Astrocyte of the cerebellum (primary cell): Measurements from ENCODE around the gene MAN1C1.
"Not testable (repeated sequence)": the region's sequence is repeated elsewhere in the genome, so short reads cannot be mapped to it uniquely, and the experiment has no call there.

Experiments
- DNase-seq: peaks from one replicate; pipeline ENCODE4 v3.0.0-alpha.2; 2011; ENCODE audit warnings: low read depth
- H3K4me3 ChIP-seq: 2 replicates; pipeline ENCODE4 v1.5.1; 2011; ENCODE audit warnings: mild to moderate bottlenecking, low read depth, low read length, moderate library complexity
- CTCF ChIP-seq: IDR thresholded peaks from 2 replicates; pipeline ENCODE4 v1.5.1; 2012; ENCODE audit warnings: low read length, low read depth, moderate library complexity, mild to moderate bottlenecking; ENCODE audit errors: missing control alignments
- in situ Hi-C: cut with HindIII; loops from 2 replicates; pipeline ENCODE4 v1.10.0; 2017; ENCODE audit warnings: low sequenced_read_pairs

The MAN1C1 gene

DNA sequence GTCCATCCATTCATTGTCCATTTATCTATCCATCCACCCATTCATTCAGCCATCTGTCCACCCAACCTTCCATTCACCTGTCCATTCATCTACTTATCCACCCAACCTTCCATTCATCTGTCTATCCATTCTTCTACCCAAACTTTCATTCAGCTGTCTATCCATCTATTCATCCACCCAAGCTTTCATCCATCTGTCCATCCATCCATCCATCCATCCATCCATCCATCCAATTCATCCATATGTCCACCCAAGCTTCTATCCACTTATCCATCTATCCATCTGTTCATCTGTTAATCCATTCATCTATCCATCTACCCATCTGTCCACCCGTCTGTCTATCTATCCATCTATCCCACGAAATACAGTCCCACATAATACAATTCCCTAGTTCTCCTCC, 21.6 kb upstream of the MAN1C1 start:
- DNase-seq: no peak
- in situ Hi-C loops: no loop called here
- H3K4me3 ChIP-seq: no peak overlapping the region
- no peak for TF ChIP-seq CTCF

- in situ Hi-C loops, H3K4me3 ChIP-seq, DNase-seq: not testable (repeated sequence)
Measured at GRCh38 chr1:25596641-25597040, 19.9 kb upstream of the MAN1C1 start.

DNA sequence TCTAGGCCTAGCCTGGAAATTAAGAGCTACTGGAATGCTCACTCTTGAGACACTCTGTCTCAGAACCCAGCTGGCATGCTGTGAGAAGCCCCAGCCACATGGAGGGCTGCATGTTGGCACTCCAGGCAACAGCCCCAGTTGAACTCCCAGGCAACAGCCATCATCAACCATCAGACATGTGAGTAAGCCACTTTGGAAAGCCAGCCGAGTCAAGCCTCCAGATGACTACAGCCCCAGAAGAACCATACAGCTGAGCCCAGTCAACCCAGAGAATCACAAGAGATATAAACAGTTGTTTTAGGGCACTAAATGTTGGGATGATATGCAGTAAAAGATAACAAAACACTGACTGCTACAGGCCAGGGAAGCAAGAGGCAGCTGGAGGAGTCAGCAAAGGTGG, 17.7 kb upstream of the MAN1C1 start:
- TF ChIP-seq CTCF: no peak
- no peak for DNase-seq
- in situ Hi-C loops: no loop called here
- H3K4me3 ChIP-seq: no peak overlapping the region

DNA sequence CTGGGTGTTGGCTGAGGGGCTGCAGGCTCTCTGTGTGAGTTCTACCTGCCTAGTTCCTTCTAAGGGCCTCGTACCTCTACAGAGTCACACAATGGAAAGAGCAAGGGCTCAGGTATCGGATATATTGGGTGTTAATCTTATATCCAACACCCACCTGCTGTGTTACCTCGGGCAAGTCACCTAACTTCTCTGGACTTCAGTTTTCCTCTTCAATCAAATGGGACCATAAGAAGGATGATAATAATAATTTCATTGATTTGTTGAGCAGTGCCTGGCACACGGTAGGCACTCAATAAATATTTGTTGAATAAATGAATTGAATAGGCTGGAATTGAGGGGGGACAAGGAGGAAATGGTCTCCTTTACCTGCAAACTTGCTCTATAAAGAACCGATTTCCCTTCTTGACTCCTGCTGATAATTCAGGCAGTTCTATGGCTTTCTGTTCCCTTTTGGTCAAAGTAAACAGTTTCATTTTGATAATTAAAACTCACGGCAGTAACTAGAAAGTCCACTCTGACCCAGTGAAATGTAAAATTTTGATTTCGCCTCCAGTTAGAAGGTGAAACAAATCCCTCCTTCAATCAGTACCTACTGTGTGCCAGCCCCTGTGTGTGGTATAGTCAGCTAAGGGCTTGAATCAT, 16.5 kb upstream of the MAN1C1 start:
- in situ Hi-C loops: no loop called here
- no peak for TF ChIP-seq CTCF
- no peak for DNase-seq
- no peak overlapping the region for H3K4me3 ChIP-seq

GRCh38 chr1:25600971-25601699, 15.5 kb upstream of the MAN1C1 start:
- DNase-seq, H3K4me3 ChIP-seq, in situ Hi-C loops: not testable (repeated sequence)

DNA sequence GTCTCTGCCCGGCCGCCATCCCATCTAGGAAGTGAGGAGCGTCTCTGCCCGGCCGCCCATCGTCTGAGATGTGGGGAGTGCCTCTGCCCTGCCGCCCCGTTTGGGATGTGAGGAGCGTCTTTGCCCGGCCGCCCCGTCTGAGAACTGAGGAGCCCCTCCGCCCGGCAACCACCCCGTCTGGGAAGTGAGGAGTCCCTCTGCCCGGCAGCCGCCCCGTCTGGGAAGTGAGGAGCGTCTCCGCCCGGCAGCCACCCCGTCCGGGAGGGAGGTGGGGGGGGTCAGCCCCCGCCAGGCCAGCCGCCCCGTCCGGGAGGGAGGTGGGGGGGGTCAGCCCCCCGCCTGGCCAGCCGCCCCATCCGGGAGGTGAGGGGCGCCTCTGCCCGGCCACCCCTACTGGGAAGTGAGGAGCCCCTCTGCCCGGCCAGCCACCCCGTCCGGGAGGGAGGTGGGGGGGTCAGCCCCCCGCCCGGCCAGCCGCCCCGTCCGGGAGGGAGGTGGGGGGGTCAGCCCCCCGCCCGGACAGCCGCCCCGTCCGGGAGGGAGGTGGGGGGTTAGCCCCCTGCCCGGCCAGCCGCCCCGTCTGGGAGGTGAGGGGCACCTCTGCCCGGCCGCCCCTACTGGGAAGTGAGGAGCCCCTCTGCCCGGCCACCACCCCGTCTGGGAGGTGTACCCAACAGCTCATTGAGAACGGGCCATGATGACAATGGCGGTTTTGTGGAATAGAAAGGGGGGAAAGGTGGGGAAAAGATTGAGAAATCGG, 12.6 kb upstream of the MAN1C1 start:
- DNase-seq, H3K4me3 ChIP-seq, in situ Hi-C loops: not testable (repeated sequence)

DNA sequence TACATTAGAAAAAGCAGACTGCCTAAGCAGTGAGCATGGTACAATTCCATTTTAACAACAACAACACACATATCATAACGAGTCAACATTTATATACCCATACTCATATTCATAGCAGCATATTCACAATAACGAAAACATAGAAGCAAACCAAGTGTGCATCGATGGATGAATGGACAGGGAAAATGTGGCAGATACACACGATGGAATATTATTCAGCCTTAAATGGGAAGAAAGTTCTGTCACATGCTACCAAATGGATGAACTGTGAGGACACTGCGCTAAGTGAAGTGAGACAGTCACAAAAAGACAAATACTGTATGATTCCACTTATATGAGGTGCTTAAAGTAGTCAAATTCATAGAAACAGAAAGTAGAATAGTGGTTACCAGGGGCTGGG, 9.5 kb upstream of the MAN1C1 start:
- no peak for DNase-seq
- in situ Hi-C loops: no loop called here
- no peak overlapping the region for H3K4me3 ChIP-seq
- no peak for TF ChIP-seq CTCF
